B cell (primary cell): ENCODE measurements around the gene SEC24D. TPM values are rescaled to one million over a fixed set of nuclear protein-coding genes. Genes with fewer than 3 reads are reported as not detected.

ENCODE experiments used
- ATAC-seq: fragments of 200-7000 bp; cut with Tn5 transposase; one replicate; pipeline ENCODE4 v1.10.0; 2021; ENCODE audit warnings: low read depth, mild to moderate bottlenecking, moderate number of reproducible peaks, moderate library complexity
- CTCF ChIA-PET: fragments of 350-600 bp; sonication (Branson Sonifier 250); formaldehyde crosslinking; loops from one replicate; lab custom pipeline; 2021; ENCODE audit warnings: antibody characterized with exemption, inconsistent platforms; lab: Charles Lee
- POLR2A ChIA-PET: fragments of 350-600 bp; sonication (Branson Sonifier 250); formaldehyde crosslinking; loops from one replicate; lab custom pipeline; 2021; ENCODE audit warnings: antibody characterized with exemption; lab: Charles Lee
- DNase-seq: peaks from one replicate; pipeline ENCODE4 v3.0.0; 2013
- H2AFZ ChIP-seq: 2 replicates; pipeline ENCODE4 v1.6.1; 2012; ENCODE audit warnings: mild to moderate bottlenecking, low read depth, low read length; ENCODE audit not compliant: insufficient read depth, poor library complexity, severe bottlenecking
- H3K27ac ChIP-seq, 2 donors: 1 replicate in 1 of 2; 2 replicates in 1 of 2; pipeline ENCODE4 v1.5.1; 2012 to 2013; ENCODE audit warnings: low read length in 2 of 2, mild to moderate bottlenecking in 2 of 2, moderate library complexity in 1 of 2
- H3K27me3 ChIP-seq, 4 experiments: fragments of 200-600 bp in 1 of 4; sonication (generic) in 1 of 4; replicated peaks in 1 of 4; 1 replicate in 2 of 4; 2 replicates in 2 of 4; pipeline versions ENCODE4 v1.6.1 to v1.7.0; 2013 to 2016; ENCODE audit warnings: low read length in 3 of 4, mild to moderate bottlenecking in 2 of 4, mixed read lengths in 1 of 4, moderate library complexity in 1 of 4; ENCODE audit not compliant: insufficient read depth in 4 of 4, control insufficient read depth in 3 of 4; ENCODE audit errors: control extremely low read depth in 1 of 4
- H3K36me3 ChIP-seq, 2 experiments: replicated peaks in 1 of 2; 1 replicate in 1 of 2; 2 replicates in 1 of 2; pipeline versions ENCODE4 v1.6.1 to v1.7.1; 2013; ENCODE audit warnings: low read length in 1 of 2; ENCODE audit not compliant: insufficient read depth in 2 of 2, control insufficient read depth in 1 of 2; ENCODE audit errors: control extremely low read depth in 1 of 2, extremely low read depth in 1 of 2
- H3K4me1 ChIP-seq, 2 donors: fragments of 200-600 bp in 1 of 2; sonication (generic) in 1 of 2; 1 replicate in 1 of 2; 2 replicates in 1 of 2; pipeline versions ENCODE4 v1.5.1 to v1.6.1; 2013 to 2017; ENCODE audit warnings: low read length in 2 of 2; ENCODE audit not compliant: control insufficient read depth in 2 of 2, insufficient read depth in 2 of 2
- H3K4me2 ChIP-seq: replicated peaks from 2 replicates; pipeline ENCODE3; 2012; ENCODE audit warnings: mild to moderate bottlenecking, low read depth, low read length; ENCODE audit not compliant: poor library complexity, severe bottlenecking
- H3K4me3 ChIP-seq, 5 experiments: fragments of 200-600 bp in 1 of 5; sonication (generic) in 1 of 5; 1 replicate in 3 of 5; 2 replicates in 2 of 5; pipeline versions ENCODE4 v1.5.1 to v1.7.0; 2011 to 2016; ENCODE audit warnings: low read length in 4 of 5, mild to moderate bottlenecking in 4 of 5, low read depth in 2 of 5, control low read depth in 1 of 5, moderate library complexity in 1 of 5; ENCODE audit not compliant: insufficient read depth in 1 of 5; ENCODE audit errors: control extremely low read depth in 1 of 5, extremely low read depth in 1 of 5
- H3K79me2 ChIP-seq: fragments of 200-600 bp; sonication (generic); one replicate; pipeline ENCODE4 v1.6.0; 2016; ENCODE audit warnings: low read length; ENCODE audit not compliant: control insufficient read depth, insufficient read depth
- H3K9ac ChIP-seq: fragments of 200-600 bp; sonication (generic); 2 replicates; pipeline ENCODE4 v1.6.1; 2017; ENCODE audit warnings: mild to moderate bottlenecking, low read length, moderate library complexity
- H3K9me3 ChIP-seq, 3 donors: one replicate each; pipeline versions ENCODE4 v1.6.1 to v1.7.1; 2013; ENCODE audit warnings: low read length in 2 of 3; ENCODE audit not compliant: control insufficient read depth in 2 of 3, insufficient read depth in 1 of 3; ENCODE audit errors: control extremely low read depth in 1 of 3
- H4K20me1 ChIP-seq: 2 replicates; pipeline ENCODE4 v1.6.0; 2012; ENCODE audit warnings: mild to moderate bottlenecking, low read length; ENCODE audit not compliant: insufficient read depth, control insufficient read depth, poor library complexity, severe bottlenecking
- H3K27ac Mint-ChIP-seq: one replicate; pipeline ENCODE4 v1.8.0; 2021; ENCODE audit warnings: mixed read lengths
- H3K27me3 Mint-ChIP-seq: one replicate; pipeline ENCODE4 v1.8.0; 2021; ENCODE audit warnings: mixed read lengths
- H3K4me1 Mint-ChIP-seq: one replicate; pipeline ENCODE4 v1.8.0; 2021; ENCODE audit warnings: mixed read lengths
- H3K4me3 Mint-ChIP-seq: one replicate; pipeline ENCODE4 v1.8.0; 2021; ENCODE audit warnings: mixed read lengths
- H3K9me3 Mint-ChIP-seq: one replicate; pipeline ENCODE4 v1.8.0; 2022; ENCODE audit warnings: mixed read lengths; ENCODE audit not compliant: insufficient read depth
- EZH2 ChIP-seq: IDR thresholded peaks from 2 replicates; pipeline ENCODE4 v1.6.1; 2012; ENCODE audit warnings: borderline replicate concordance, low read depth, mild to moderate bottlenecking, moderate library complexity, low read length; ENCODE audit not compliant: insufficient read depth, poor library complexity, severe bottlenecking
- WGBS: methylation state at CpG from one replicate; pipeline ENCODE4 v1.1.5; 2013; ENCODE audit warnings: missing lambda C conversion rate; ENCODE audit not compliant: insufficient coverage; 5-methylcytosine and 5-hydroxymethylcytosine counted together
- intact Hi-C: fragments of 100-400 bp; cut with micrococcal nuclease; formaldehyde crosslinking; loops from one replicate; pipeline ENCODE4 v1.10.0; 2022
- polyA plus RNA-seq: library from polyadenylated mRNA; depleted of rRNA; stranded (reverse); fragments of >200 nt; gene quantifications from 2 replicates; pipeline ENCODE4 v1.2.3, GENCODE V29; 2012
- total RNA-seq, 2 donors: library from RNA; stranded (reverse); fragments of 120-200 nt in 1 of 2; gene quantifications; 1 replicate in 1 of 2; 2 replicates in 1 of 2; pipeline versions ENCODE4 v1.2.3 to v1.2.4, GENCODE V29; 2013 to 2022
- TF ChIP-seq, protein P1 (sequence below): fragments of 200-600 bp; IDR thresholded peaks from one replicate; pipeline ENCODE4 v1.8.0; 2022; ENCODE audit warnings: antibody characterized with exemption, mild to moderate bottlenecking

The SEC24D gene
- total and polyA plus RNA-seq, 2 donors (not counting 1 experiment from before 2014, with no cell fraction given): 7.1 to 15.8 TPM

DNA sequence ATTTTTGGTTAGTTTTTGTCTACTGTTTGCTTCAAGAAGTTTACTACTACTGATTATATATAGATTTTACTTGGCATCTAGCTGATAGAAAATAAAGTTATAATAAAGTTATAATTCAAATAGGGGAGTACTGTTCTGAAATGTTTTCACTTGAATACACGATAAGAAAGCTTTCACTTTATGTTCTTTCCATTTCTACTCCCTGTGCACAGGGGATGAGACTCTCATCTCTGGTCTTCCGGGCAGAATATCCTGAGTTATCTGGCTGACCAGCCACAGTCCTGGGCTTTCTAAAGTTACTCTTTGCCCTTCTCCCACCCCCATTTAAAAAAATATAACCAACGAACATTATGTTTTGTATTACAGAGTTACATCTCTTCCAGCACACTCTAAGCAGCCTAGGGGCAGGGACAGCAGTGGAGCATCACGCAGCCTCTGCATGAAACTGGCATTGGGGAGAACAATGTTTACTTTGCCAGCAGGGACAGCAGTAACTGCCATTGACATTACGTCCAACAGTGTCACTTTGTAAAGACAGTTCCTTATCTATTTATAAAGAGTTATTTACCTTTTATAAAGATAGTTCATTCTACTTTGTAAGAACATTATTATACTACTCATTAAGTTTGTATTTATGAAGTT lies 86.5 kb downstream of the SEC24D start:
- Histone ChIP-seq H3K36me3 (peaks cover 0 to 19% of the 10 kb centered on the region in 2 experiments), H3K4me3 (no peak overlapping the region)

More for the DNA sequence above, 86.5 kb downstream of the SEC24D start:
- no peaks in the 10 kb centered on the region for H3K9me3 ChIP-seq
- no peaks in the 10 kb centered on the region for H3K79me2 ChIP-seq
- Mint-ChIP-seq H3K4me1 (no peaks in the 10 kb centered on the region), H3K4me3 (no peak overlapping the region), H3K27ac (no peak overlapping the region), H3K27me3 (no peaks in the 10 kb centered on the region), H3K9me3 (no peaks in the 10 kb centered on the region)
- H3K27ac ChIP-seq: no peak overlapping the region
- POLR2A ChIA-PET: no interaction called here
- no peaks in the 10 kb centered on the region for H3K4me1 ChIP-seq
- ATAC-seq (no peak), DNase-seq (no peak)
- CTCF ChIA-PET: interaction anchor here (0.9 to 1.0 kb wide), 2 partner anchors 10 kb away, joined by 3 to 4 read pairs; no protein-coding TSS in a partner anchor
- WGBS: 100% methylated on average over 2 of the region's 5 CpGs
- no peak overlapping the region for H3K4me2 ChIP-seq
- no peaks in the 10 kb centered on the region for H4K20me1 ChIP-seq
- no peaks in the 10 kb centered on the region for H3K27me3 ChIP-seq
- intact Hi-C loops: no loop called here
- no peak overlapping the region for H3K9ac ChIP-seq
- TF ChIP-seq, protein P1, sequence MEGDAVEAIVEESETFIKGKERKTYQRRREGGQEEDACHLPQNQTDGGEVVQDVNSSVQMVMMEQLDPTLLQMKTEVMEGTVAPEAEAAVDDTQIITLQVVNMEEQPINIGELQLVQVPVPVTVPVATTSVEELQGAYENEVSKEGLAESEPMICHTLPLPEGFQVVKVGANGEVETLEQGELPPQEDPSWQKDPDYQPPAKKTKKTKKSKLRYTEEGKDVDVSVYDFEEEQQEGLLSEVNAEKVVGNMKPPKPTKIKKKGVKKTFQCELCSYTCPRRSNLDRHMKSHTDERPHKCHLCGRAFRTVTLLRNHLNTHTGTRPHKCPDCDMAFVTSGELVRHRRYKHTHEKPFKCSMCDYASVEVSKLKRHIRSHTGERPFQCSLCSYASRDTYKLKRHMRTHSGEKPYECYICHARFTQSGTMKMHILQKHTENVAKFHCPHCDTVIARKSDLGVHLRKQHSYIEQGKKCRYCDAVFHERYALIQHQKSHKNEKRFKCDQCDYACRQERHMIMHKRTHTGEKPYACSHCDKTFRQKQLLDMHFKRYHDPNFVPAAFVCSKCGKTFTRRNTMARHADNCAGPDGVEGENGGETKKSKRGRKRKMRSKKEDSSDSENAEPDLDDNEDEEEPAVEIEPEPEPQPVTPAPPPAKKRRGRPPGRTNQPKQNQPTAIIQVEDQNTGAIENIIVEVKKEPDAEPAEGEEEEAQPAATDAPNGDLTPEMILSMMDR: no peak
- no peak for TF ChIP-seq EZH2
- no peak overlapping the region for H2AFZ ChIP-seq
